Activated naive CD8-positive, alpha-beta T cell treated with anti-CD3 and anti-CD28 coated beads, Interleukin-2, amount 50 U/mL, for 24 hours (primary cell): Measurements from ENCODE around the gene YWHAQ.
"Not testable (repeated sequence)": the region's sequence is repeated elsewhere in the genome, so short reads cannot be mapped to it uniquely, and the experiment has no call there.

Experiments used
- ATAC-seq: fragments of 150-1000 bp; cut with Tn5 transposase; one replicate; pipeline ENCODE4 v1.10.0; 2021
- DNase-seq: peaks from one replicate; pipeline ENCODE4 v3.0.0; 2021
- H3K27ac Mint-ChIP-seq: one replicate; pipeline ENCODE4 v1.8.0; 2021; ENCODE audit warnings: mild to moderate bottlenecking, mixed read lengths
- H3K27me3 Mint-ChIP-seq: one replicate; pipeline ENCODE4 v1.8.0; 2021; ENCODE audit warnings: mixed read lengths
- H3K36me3 Mint-ChIP-seq: one replicate; pipeline ENCODE4 v1.8.0; 2021; ENCODE audit warnings: low read depth, mixed read lengths
- H3K4me1 Mint-ChIP-seq: one replicate; pipeline ENCODE4 v1.8.0; 2021; ENCODE audit warnings: mixed read lengths
- H3K4me3 Mint-ChIP-seq: one replicate; pipeline ENCODE4 v1.8.0; 2021; ENCODE audit warnings: mild to moderate bottlenecking, moderate library complexity, mixed read lengths
- H3K9me3 Mint-ChIP-seq: one replicate; pipeline ENCODE4 v1.8.0; 2021; ENCODE audit warnings: mixed read lengths

The YWHAQ gene

DNA sequence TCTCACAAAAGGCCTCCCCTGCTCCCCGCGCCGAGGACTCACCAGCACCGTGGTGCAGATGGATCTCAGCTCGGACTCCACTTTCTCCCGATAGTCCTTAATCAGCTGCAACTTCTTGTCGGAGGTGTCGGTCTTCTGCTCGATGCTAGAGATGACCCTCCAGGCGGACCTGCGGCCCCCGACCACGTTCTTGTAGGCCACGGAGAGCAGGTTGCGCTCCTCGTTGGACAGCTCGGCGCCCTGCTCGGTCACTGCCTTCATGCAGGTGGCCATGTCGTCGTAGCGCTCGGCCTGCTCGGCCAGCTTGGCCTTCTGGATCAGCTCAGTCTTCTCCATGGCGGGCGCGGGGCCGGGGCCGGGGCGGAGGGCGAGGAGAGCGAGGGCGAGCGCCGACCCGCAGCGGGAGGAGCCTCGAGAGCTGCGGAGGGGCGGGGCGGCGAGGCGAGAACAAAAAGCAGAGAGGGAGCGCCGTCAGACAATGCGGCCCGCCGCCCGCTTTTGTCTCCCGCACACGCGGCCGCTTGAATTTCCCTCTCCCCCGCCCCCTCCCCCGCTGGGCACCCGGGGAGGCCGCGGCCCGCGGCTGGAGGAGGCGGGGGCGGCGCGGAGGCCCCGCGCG, 571 bp downstream of the YWHAQ start:
- Mint-ChIP-seq H3K4me3 (peak overlapping the region; percentile 97), H3K27me3 (peaks cover 3% of the 10 kb centered on the region), H3K27ac (peak overlapping the region; percentile 91), H3K36me3 (peaks cover 52% of the 10 kb centered on the region), H3K4me1 (peaks cover 54% of the 10 kb centered on the region), H3K9me3 (no peaks in the 10 kb centered on the region)
- peak; percentile 81 for DNase-seq
- ATAC-seq = peak; percentile 48

DNA sequence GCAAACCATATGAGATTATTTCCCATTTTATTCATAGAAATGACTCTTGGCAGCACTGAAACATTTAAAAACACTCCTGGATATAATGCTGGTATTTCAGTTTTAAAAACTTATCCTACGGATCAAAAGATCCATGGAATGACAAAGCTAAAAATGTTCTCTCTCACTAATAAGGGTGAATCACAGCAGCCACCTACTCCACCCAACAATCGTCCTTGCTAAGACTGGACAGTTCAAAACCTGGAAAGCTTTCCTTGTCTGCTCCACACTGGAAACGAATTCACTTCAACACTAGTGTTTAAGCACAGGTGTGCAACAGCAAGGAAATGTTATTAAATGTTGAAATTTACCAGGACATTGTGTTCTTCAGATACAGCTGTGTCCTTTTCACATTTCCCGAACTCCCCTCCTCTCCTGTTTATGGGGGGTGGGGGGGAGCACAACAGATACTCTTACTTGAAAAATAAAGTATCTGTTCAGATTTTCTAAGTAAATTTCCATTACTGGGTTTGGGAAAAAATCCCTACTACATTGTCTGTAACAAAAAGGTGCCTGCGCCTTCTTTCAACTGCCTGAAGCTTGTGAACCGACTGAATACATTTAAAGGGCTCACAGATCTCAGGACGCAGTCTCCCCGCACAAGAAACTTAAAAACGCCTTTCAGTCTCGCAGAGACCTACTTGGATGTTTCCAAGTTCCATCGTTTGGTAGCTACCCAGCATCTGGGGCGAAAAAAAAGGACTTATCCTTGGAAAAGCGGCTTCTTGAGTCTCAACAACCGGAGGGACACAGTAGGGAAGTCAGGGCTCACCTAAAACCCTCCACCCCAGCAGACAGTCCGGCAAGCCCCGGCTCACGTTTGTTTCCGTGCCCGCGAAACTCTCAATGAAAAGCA, 1.3 kb downstream of the YWHAQ start:
- H3K9me3 Mint-ChIP-seq = no peaks in the 10 kb centered on the region
- ATAC-seq (no peak), DNase-seq (no peak)

DNA sequence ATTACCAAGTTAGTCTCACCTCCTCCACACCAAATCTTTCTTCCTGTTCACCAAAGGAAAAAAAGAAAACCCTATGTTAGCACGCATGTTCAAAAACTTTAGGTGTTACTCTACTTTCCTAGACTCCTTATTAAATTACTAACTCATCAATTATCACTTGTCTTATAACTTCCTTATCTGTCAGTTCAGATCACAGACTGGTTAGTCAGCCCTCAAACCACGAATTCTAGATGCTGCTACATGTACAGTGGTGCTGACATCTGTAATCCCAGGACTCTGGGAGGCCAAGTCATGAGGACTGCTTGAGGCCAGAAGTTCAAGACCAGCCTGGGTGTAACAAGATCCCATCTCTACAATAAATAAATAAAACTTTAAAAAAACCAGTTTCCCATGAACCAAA, 3.5 kb downstream of the YWHAQ start:
- Mint-ChIP-seq H3K4me1 (peaks cover 73% of the 10 kb centered on the region), H3K36me3 (peaks cover 69% of the 10 kb centered on the region), H3K27me3 (peaks cover 1% of the 10 kb centered on the region), H3K9me3 (no peaks in the 10 kb centered on the region), H3K4me3 (peak overlapping the region; percentile 97), H3K27ac (peak overlapping the region; percentile 44)
- DNase-seq (no peak), ATAC-seq (no peak)

More for the DNA sequence above, 1.3 kb downstream of the YWHAQ start:
- Mint-ChIP-seq H3K27me3 (peaks cover 2% of the 10 kb centered on the region), H3K4me1 (peaks cover 55% of the 10 kb centered on the region), H3K4me3 (peak overlapping the region; percentile 97), H3K36me3 (peaks cover 54% of the 10 kb centered on the region), H3K27ac (peak overlapping the region; percentile 91)

DNA sequence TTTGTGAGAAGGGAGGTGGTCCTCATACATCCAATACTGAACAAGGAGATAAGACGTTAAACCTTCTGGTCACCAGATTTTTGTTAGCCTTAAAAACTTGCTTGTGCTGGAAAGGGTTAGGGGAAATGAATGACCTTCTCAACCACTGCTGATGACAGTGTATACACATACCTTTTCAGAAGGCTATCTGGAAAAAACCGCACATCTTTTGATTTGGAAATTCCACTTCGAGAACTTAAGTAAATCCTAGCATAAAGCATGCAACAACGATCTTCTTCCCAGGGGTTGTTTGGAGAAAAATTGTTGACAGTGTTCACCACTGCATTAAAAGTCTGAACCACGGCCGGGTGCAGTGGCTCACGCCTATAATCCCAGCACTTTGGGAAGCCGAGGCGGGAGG, 7.6 kb downstream of the YWHAQ start:
- H3K9me3 Mint-ChIP-seq = peaks cover 3% of the 10 kb centered on the region
- no peak overlapping the region for H3K27ac Mint-ChIP-seq
- peaks cover 58% of the 10 kb centered on the region for H3K36me3 Mint-ChIP-seq
- no peak overlapping the region for H3K4me3 Mint-ChIP-seq
- DNase-seq (no peak), ATAC-seq (no peak)
- peaks cover 87% of the 10 kb centered on the region for H3K4me1 Mint-ChIP-seq
- H3K27me3 Mint-ChIP-seq = no peaks in the 10 kb centered on the region

DNA sequence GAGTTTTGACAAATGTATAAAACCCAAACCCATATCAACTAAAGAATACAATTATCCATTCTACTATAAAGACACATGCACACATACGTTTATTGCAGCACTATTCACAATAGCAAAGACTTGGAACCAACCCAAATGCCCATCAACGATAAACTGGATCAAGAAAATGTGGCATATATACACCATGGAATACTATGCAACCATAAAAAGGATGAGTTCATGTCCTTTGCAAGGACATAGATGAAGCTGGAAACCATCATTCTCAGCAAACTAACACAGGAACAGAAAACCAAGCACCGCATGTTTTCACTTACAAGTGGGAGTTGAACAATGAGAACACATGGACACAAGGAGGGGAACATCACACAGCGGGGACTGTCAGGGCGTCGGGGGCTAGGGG, 9.1 kb downstream of the YWHAQ start:
- H3K4me3 Mint-ChIP-seq, ATAC-seq, H3K27me3 Mint-ChIP-seq, DNase-seq, H3K27ac Mint-ChIP-seq, H3K9me3 Mint-ChIP-seq: not testable (repeated sequence)
- H3K4me1 Mint-ChIP-seq = peaks cover 86% of the 10 kb centered on the region
- H3K36me3 Mint-ChIP-seq = peaks cover 54% of the 10 kb centered on the region

DNA sequence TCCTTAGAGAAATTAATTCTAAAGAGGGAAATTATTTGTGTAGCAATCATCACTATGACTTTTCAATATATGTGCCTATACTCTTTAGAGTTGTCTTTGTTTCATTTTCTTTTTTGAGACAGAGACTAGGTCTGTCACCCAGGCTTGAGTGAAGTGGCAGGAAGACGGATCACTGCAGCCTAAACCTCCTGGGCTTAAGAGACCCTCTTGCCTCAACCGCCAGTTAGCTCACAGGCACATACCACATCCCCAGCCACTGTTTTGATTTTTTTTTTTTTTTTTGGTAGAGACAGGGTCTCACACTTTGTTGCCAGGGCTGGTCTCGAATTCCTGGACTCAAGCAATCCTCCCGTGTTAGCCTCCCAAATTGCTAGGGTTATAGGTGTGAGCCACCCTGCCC, 12.4 kb downstream of the YWHAQ start:
- Mint-ChIP-seq H3K4me1 (peaks cover 91% of the 10 kb centered on the region), H3K9me3 (peaks cover 3% of the 10 kb centered on the region), H3K4me3 (peak overlapping the region; percentile 65), H3K36me3 (peaks cover 48% of the 10 kb centered on the region), H3K27ac (peak overlapping the region; percentile 80), H3K27me3 (no peaks in the 10 kb centered on the region)
- DNase-seq = no peak
- peak; percentile 94 for ATAC-seq

DNA sequence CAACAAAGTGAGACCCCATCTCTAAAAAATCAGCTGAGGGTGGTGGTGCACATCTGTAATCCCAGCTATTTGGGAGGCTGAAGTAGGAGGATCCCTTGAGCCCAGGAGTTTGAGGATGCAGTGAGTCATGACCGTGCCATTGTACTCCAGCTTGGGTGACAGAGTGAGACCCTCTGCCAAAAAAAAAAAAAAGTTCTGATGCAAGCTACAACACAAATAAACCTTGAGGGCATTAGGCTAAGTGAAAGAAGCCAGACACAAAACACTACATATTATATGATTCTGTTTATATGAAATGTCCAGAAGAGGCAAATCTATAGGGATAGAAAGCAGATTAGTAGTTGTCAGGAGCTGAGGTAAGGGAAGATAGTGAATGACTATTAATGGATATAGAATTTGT, 13.0 kb downstream of the YWHAQ start:
- ATAC-seq = no peak
- no peak for DNase-seq
- Mint-ChIP-seq H3K4me3 (no peak overlapping the region), H3K9me3 (peaks cover 3% of the 10 kb centered on the region), H3K4me1 (peaks cover 91% of the 10 kb centered on the region), H3K36me3 (peaks cover 47% of the 10 kb centered on the region), H3K27ac (peak overlapping the region; percentile 53), H3K27me3 (no peaks in the 10 kb centered on the region)

DNA sequence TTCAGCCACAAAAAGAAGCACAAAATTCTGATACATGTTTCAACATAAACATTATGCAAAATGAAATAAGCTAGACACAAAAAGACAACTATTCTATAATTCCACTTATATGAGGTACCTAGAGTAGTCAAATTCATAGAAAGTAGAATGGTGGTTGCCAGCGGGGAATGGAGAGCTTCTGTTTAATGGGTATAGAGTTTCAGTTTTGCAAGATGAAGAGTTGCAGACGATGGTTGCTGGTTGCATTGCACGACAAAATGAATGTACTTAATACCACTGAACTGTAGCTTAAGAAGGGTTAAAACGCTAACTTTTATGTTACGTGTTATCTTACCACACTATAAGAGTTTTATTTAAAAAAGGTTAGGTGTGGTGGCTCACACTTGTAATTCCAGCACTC, 13.5 kb downstream of the YWHAQ start:
- H3K4me1 Mint-ChIP-seq = peaks cover 92% of the 10 kb centered on the region
- no peak overlapping the region for H3K4me3 Mint-ChIP-seq
- DNase-seq (no peak), ATAC-seq (no peak)
- no peaks in the 10 kb centered on the region for H3K27me3 Mint-ChIP-seq
- peak overlapping the region; percentile 4 for H3K27ac Mint-ChIP-seq
- peaks cover 3% of the 10 kb centered on the region for H3K9me3 Mint-ChIP-seq
- H3K36me3 Mint-ChIP-seq = peaks cover 43% of the 10 kb centered on the region

DNA sequence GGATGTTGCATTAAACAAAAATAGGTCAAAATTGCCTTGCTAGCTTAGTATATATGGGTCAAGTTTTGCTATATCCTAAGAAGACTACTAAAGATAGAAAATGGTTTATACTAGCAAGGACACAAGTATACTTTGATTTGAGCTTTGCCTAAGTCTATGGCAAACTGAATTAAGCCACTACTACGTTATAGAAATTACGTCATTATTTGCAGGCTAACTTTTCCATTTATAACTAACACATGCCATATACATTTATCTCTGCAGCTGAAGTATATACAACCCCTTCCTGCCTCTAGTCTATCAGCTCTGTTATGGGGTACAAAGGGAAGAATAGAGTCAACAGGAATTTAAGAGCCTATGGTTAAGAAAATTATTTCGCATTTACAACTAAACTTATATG, 16.2 kb downstream of the YWHAQ start:
- Mint-ChIP-seq H3K36me3 (peaks cover 43% of the 10 kb centered on the region), H3K27me3 (no peaks in the 10 kb centered on the region), H3K4me1 (peaks cover 90% of the 10 kb centered on the region), H3K9me3 (no peaks in the 10 kb centered on the region), H3K27ac (no peak overlapping the region), H3K4me3 (no peak overlapping the region)
- no peak for DNase-seq
- no peak for ATAC-seq

DNA sequence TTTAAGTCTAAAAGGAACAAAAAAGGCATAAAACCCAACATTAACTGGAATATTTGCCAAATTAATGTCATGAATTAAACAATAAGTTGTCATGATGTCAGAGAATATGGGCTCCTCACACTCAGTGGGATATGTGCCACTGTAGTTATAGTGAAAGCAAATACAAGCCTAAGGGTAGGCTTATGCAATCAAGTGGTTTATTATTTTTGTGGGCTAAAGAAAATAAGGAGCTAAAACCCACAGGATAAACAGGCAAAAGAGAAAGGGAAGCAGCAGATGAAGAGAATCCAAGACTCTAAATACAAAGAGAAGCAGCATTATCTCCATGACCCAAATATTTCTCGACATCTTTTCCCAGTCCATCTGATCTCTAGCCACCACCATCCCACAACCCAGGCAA, 17.5 kb downstream of the YWHAQ start:
- no peaks in the 10 kb centered on the region for H3K27me3 Mint-ChIP-seq
- no peak for ATAC-seq
- no peak overlapping the region for H3K4me3 Mint-ChIP-seq
- H3K4me1 Mint-ChIP-seq = peaks cover 90% of the 10 kb centered on the region
- H3K9me3 Mint-ChIP-seq = no peaks in the 10 kb centered on the region
- peaks cover 43% of the 10 kb centered on the region for H3K36me3 Mint-ChIP-seq
- DNase-seq = no peak
- no peak overlapping the region for H3K27ac Mint-ChIP-seq

DNA sequence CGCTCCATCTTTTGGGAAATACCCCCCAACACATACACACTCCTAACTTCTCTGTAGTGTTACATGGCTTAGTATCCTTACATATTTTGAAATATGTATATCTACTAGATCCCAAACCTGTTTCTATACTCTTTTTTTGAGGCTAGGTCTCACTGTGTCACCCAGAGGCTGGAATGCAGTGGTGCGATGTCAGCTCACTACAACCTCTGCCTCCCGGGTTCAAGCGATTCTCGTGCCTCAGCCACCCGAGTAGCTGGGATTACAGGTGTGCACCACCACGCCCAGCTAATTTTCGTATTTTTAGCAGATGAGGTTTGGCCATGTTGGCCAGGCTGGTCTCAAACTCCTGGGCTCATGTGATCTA, 19.3 kb downstream of the YWHAQ start:
- H3K9me3 Mint-ChIP-seq, DNase-seq, ATAC-seq, H3K4me3 Mint-ChIP-seq, H3K27me3 Mint-ChIP-seq: not testable (repeated sequence)
- Mint-ChIP-seq H3K27ac (peak overlapping the region; percentile 0), H3K4me1 (peaks cover 88% of the 10 kb centered on the region), H3K36me3 (peaks cover 39% of the 10 kb centered on the region)

DNA sequence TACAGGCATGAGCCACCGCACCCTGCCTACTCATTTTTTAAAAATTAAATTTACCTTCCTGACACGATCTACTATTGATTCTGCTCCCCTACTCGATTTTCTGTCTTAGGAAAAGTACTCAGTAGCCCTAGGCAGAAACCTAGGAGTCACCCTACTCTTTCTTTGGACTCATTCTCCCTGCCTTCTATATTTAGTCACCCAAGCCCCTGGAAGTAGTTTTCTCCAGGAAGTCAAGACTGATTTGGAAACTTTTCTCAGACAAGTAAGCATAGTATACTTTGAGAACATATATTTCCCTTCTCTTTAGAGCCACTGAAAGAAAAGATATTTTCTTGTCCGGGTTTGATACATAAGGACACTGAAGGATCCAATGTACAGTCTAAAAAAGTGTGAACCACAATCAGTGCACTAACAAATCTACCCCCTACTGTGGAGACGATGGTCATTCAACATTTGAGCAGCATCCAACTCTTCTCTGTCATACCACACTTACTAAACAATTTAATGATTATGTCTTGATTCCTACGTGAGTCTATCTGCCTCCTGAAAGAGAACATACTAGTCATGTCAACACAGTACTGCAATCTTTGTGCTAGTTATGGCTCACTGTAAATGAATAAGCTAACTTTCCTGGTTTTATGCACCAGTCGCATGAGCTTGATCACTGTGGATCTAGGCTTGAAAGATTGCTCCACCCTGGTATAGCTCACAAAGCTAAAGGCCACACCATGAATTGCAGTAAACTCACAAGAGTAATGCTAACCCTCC, 19.8 kb downstream of the YWHAQ start:
- ATAC-seq = no peak
- Mint-ChIP-seq H3K4me1 (peaks cover 87% of the 10 kb centered on the region), H3K9me3 (peaks cover 2% of the 10 kb centered on the region), H3K36me3 (peaks cover 40% of the 10 kb centered on the region), H3K27ac (peak overlapping the region; percentile 0), H3K27me3 (no peaks in the 10 kb centered on the region), H3K4me3 (no peak overlapping the region)
- no peak for DNase-seq

DNA sequence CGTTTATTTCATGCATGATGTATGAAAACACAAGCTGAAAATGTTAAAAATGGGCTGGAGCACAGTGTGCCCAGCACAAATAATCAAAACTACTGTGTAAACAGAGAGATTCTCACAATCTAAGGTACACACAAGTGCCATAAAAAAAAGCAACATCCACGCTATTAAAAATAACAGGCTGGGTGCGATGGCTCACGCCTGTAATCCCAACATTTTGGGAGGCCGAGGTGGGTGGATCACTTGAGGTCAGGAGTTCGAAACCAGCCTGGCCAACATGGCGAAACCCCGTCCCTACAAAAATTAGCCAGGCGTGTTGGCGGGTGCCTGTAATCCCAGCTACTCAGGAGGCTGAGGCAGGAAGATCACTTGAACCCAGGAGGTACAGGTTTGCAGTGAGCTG, 22.3 kb downstream of the YWHAQ start:
- Mint-ChIP-seq H3K4me3 (peak overlapping the region; percentile 81), H3K36me3 (peaks cover 49% of the 10 kb centered on the region), H3K27ac (peak overlapping the region; percentile 94), H3K4me1 (peaks cover 90% of the 10 kb centered on the region)
- not testable (repeated sequence) for ATAC-seq, DNase-seq, H3K9me3 Mint-ChIP-seq, H3K27me3 Mint-ChIP-seq

DNA sequence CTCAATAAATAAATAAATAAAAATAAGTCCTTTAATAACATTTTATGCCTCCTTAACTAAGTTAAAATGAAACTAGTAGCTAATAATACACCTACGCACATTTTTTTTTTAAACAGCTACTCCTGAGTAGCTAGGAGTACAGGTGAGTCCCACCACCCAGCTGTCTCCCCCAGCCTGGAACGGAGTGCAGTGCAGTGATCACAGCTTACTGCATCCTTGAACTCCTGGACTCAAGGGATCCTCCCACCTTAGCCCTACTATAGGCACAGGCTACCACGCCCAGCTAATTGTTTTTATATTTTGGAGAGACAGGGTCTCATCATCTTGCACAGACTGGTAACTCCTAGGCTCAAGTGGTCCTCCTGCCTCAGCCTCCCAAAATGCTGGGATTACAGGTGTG, 28.4 kb downstream of the YWHAQ start:
- H3K27ac Mint-ChIP-seq = no peak overlapping the region
- H3K9me3 Mint-ChIP-seq = peaks cover 14% of the 10 kb centered on the region
- DNase-seq = no peak
- H3K27me3 Mint-ChIP-seq = no peaks in the 10 kb centered on the region
- H3K4me3 Mint-ChIP-seq = no peak overlapping the region
- H3K4me1 Mint-ChIP-seq = peaks cover 72% of the 10 kb centered on the region
- H3K36me3 Mint-ChIP-seq = peaks cover 73% of the 10 kb centered on the region
- no peak for ATAC-seq
